Measurements from ENCODE around the gene KIF1A.
"Not testable (repeated sequence)": the region's sequence is repeated elsewhere in the genome, so short reads cannot be mapped to it uniquely, and the experiment has no call there.

The KIF1A gene

DNA sequence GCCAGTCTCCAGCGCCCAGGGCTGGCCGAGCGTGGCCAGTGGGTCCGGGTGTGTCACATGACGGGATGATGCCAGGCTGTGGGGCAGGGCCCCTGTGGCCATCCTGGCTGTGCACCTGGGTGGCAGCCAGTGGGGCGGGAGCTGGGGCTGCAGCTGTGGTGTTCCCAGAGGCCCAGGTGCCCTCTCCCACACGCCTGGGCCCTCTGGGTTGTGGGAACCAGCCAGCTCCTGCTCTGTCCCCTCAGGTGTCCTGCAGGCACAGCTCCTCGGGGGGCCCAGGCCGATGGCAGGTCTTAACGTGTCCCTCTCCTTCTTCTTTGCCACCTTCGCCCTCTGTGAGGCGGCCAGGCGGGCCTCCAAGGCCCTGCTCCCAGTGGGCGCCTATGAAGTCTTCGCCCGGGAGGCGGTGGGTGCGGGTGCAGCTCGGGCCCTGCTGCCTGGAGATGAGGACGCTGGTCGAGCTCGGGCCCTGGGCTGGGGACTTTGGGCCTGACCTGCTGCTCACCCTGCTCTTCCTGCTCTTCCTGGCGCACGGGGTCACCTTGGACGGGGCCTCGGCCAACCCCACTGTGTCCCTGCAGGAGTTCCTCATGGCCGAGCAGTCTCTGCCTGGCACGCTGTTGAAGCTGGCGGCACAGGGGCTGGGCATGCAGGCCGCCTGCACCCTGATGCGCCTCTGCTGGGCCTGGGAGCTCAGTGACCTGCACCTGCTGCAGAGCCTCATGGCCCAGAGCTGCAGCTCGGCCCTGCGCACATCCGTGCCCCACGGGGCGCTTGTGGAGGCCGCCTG is 128.2 kb downstream of the KIF1A start, which contains the start of gene AQP12A:
Gene AQP12A, plus strand, starts transcription at position 236 of the 790 bp plus-strand sequence. Its CDS starts 48 bp downstream, at position 284.
- DNase-seq (ENCODE audit: low read depth, low spot score); H3K27ac ChIP-seq: not testable (repeated sequence)

DNA sequence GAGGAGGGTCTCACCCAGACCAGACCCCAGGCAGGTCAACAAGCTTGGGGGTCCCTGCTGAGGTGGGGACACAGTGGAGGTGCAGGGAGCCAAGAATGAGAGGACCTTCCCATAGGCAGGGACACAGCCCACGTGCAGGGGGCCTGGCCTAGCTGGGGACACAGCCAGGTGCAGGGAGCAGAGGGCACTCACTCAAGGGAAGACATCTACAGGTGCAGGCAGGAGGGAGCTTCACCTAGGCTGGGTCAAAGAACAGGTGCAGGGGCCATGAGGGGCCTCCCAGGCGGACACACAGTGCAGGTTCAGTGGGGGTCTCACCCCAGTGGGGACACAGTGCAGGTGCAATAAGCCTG is 129.0 kb downstream of the KIF1A start:
- H3K27ac ChIP-seq; DNase-seq (ENCODE audit: low read depth, low spot score): not testable (repeated sequence)

DNA sequence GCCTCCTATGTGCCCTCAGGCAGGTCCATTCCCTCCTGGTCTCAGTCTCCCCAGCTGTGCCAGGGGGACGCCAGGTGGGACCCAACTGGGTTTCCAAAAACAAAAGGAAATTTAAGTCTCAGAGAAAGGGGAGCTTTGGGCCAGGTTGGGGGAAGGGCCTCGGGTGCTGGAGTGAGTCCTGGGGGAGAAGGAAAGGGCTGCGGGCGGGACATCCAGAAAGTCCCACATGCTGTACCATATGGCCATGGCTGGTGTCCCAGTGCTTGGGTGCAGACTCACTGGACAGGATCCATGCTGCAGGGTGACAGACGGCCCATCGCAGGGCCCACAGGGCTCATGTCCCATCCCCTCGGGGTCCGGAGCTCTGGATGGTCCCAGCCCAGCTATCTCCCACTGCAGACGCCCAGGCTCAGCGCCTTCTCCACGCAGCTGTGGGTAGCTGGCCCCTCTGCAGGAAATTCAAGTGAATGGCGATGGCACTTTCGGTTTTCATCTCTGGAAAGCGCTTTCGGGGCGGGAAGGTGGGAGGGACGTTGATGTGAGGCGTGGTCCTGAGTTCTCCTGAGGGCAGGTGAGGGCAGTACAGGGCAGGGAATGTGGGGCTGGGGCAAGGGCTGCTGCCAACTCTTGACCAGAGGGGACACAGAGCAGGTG is 129.5 kb downstream of the KIF1A start:
- DNase-seq (ENCODE audit: low read depth, low spot score) = not testable (repeated sequence)

DNA sequence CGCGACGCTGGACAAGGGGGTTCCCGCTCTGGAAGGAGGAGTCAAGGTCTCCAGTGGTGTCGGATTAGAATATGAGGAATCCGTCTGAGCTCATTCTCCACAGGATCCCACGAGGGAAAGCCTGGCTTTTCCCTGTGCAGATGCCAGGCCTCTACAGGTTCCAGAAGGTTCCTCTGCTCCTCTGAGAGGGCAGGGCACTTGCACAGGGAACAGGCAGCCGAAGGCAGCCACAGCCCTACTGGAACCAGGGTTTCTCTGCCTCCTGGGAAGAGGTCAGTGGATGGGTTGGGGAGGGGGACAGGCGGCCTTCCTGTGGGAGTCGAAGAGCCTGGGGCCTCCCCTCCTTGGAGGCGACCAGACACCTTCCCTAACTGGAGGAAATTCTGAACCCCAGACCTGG is 130.0 kb downstream of the KIF1A start:
- H3K27ac ChIP-seq = no peak overlapping the region
- DNase-seq (ENCODE audit: low read depth, low spot score) = no peak

More for the DNA sequence above, 129.5 kb downstream of the KIF1A start:
- H3K27ac ChIP-seq = not testable (repeated sequence)

DNA sequence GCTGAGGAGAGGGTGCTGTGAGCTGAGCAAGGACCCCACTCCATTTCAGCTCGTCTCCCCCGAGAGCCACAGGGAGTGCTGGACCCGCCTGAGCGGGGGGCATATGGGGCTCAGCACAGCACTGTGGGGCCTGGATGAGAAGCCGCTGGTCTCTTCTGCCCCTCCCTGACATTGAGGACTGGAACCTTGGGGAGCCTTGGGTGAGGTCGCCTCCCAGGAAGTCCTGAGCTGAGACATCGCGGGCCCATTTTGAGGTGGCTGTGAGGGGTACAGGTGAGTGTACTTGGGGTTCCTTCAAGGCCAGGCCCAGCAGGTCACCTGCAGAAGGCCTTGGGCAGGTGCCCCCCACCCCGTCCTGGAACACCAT is 131.5 kb downstream of the KIF1A start:
- no peak overlapping the region for H3K27ac ChIP-seq
- no peak for DNase-seq (ENCODE audit: low read depth, low spot score)

DNA sequence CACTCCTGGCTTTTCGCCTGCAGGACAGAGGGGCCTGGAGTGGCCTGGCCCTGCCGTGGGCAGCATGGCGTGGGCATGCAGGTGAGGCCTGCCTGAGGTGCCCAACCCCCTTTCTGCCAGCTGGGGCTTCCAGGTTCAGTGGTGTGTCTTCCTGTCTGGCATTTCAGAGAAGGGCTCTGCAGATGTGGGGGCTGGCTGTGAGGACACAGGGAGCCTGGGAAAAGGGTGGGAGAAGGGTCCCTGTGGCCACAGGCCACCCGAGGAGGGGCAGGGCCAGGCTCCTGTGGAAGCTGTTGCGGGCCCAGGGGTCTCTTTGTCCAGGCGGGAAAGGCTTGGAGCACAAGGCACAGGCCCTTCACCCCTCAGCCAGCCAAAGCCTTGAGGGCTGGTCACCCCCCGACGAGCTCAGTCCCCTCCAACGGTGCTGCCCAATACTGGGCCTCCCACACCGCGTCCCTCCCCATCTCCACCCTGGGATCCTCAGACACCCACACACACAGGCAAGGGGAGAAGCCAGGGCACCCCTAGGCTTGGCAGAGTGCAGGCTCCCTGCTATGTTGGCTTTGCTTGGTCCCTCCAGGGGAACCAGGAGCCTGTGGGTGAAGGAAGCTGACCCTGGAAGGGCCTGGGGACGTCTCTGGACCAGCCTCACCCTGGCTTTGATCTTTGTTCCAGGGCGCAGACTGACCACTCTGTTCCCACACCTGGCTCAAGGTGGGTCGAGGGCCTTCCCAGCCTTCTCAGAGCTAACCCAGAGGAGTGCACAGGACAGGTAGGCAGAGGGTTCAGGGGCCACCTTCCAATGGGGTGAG is 132.1 kb downstream of the KIF1A start:
- no peak overlapping the region for H3K27ac ChIP-seq
- DNase-seq (ENCODE audit: low read depth, low spot score) = no peak

DNA sequence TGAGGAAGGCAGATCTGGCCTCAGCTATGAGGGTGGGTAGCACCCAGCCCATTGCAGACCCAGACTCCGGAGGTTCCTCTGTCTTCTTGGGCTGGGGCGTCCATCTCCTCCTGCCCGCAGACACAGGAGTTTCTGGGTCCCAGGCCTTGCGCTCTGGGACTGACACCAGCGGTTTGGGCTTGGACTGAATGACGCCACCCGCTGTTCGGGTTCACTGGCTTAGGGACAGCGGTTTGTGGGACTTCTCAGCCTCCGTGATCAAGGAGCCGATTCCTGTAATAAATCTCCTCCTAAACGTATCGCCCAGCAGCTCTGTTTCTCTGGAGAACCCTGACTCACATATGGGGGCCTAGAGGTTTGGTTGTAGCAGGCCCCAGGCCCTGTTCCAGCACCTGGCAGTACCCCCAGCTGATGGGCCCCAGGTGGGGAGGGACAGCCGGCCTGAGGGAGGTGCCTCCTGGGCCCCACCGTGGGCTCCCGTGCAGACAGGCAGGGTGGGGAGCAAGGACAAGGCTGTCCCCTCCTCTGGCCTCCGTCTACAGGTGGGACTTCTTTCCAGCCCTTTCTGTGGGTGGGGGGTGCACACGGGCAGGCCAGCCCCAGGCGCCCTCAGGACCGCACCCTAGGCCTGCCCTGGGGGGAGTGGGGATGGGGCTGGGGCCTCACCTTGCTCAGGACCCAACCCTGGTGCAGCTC is 132.8 kb downstream of the KIF1A start:
- H3K27ac ChIP-seq = no peak overlapping the region
- DNase-seq (ENCODE audit: low read depth, low spot score) = no peak

DNA sequence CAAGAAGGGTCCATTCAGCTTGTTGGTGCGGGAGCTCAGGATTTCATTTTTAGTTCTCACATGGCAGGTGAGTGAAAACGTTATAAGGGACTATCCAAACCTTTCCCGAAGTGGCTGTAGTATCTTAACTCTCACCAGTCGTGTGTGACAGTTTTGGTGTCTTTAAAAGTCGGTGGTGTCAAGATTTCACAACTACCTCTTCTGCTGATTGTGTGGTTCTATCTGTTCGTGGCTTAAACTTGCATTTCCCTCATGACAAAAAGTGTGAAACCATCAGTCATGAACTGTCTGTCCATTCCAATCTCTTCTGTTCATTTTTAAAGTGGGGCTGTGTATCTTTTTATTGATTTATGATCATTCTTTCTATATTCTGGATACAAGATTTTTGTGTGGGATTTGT is 133.6 kb downstream of the KIF1A start:
- no peak overlapping the region for H3K27ac ChIP-seq
- no peak for DNase-seq (ENCODE audit: low read depth, low spot score)

DNA sequence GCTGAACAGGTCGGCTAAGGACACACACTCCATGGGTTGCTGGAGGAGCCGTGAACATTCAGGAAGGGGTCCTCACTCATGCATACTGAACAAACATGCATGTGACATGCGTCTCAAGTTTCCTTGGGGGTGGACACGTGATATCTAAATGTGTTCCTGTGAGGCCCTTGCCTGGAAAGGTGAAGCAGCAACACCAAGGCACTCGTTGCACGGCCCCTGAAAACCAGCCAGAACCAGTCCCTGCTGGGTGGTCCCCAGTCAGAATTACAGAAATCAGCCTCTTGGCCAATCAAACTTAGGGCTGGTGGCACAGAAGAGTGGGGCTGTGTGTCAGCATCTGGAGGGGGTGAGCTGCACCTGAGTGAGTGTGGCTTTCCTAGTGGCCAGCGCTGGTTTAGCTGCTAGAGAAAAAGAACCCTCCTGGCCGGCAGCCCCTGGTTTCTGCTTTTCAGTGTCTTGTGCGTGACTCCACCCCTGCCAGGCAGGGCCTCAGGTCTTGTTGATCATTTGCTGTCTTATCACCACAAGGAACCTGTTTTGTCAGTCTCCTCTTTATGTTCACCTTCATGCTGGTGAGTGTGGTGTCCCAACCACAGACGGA is 134.1 kb downstream of the KIF1A start:
- DNase-seq (ENCODE audit: low read depth, low spot score) = no peak
- H3K27ac ChIP-seq = no peak overlapping the region

DNA sequence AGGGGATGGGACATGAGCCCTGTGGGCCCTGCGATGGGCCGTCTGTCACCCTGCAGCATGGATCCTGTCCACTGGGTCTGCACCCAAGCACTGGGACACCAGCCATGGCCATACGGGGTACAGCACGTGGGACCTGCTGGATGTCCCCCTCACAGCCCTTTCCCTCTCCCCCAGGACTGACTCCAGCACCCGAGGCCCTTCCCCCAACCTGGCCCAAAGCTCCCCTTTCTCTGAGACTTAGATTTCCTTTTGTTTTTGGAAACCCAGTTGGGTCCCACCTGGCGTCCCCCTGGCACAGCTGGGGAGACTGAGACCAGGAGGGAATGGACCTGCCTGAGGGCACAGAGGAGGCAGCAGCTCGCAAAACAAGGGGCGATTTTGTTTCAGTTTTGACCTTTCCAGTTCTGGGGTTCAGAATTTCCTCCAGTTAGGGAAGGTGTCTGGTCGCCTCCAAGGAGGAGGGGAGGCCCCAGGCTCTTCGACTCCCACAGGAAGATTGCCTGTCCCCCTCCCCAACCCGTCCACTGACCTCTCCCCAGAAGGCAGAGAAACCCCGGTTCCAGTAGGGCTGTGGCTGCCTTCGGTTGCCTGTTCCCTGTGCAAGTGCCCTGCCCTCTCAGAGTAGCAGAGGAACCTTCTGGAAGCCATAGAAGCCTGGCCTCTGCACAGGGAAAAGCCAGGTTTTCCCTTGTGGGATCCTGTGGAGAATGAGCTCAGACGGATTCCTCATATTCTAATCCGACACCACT is 135.9 kb downstream of the KIF1A start:
- H3K27ac ChIP-seq; DNase-seq (ENCODE audit: low read depth, low spot score): not testable (repeated sequence)

DNA sequence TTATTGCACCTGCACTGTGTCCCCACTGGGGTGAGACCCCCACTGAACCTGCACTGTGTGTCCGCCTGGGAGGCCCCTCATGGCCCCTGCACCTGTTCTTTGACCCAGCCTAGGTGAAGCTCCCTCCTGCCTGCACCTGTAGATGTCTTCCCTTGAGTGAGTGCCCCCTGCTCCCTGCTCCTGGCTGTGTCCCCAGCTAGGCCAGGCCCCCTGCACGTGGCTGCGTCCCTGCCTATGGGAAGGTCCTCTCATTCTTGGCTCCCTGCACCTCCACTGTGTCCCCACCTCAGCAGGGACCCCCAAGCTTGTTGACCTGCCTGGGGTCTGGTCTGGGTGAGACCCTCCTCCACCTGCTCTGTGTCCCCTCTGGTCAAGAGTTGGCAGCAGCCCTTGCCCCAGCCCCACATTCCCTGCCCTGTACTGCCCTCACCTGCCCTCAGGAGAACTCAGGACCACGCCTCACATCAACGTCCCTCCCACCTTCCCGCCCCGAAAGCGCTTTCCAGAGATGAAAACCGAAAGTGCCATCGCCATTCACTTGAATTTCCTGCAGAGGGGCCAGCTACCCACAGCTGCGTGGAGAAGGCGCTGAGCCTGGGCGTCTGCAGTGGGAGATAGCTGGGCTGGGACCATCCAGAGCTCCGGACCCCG is 136.6 kb downstream of the KIF1A start:
- not testable (repeated sequence) for H3K27ac ChIP-seq; DNase-seq (ENCODE audit: low read depth, low spot score)

DNA sequence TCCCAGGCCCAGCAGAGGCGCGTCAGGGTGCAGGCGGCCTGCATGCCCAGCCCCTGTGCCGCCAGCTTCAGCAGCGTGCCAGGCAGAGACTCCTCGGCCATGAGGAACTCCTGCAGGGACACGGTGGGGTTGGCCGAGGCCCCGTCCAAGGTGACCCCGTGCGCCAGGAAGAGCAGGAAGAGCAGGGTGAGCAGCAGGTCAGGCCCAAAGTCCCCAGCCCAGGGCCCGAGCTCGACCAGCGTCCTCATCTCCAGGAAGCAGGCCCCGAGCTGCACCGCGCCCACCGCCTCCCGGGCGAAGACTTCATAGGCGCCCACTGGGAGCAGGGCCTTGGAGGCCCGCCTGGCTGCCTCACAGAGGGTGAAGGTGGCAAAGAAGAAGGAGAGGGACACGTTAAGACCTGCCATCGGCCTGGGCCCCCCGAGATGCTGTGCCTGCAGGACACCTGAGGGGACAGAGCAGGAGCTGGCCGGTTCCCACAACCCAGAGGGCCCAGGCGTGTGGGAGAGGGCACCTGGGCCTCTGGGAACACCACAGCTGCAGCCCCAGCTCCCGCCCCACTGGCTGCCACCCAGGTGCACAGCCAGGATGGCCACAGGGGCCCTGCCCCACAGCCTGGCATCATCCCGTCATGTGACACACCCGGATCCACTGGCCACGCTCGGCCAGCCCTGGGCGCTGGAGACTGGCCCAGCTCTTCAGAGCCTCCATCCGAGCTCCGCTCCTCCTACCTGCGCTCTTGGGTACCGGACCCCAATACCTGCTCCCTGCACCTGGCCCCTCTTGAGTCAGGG is 137.4 kb downstream of the KIF1A start, which contains the start of gene AQP12B:
Gene AQP12B, minus strand, starts transcription at position 455 of the 794 bp plus-strand sequence. Its CDS starts 48 bp downstream, at position 407.
- H3K27ac ChIP-seq; DNase-seq (ENCODE audit: low read depth, low spot score): not testable (repeated sequence)

DNA sequence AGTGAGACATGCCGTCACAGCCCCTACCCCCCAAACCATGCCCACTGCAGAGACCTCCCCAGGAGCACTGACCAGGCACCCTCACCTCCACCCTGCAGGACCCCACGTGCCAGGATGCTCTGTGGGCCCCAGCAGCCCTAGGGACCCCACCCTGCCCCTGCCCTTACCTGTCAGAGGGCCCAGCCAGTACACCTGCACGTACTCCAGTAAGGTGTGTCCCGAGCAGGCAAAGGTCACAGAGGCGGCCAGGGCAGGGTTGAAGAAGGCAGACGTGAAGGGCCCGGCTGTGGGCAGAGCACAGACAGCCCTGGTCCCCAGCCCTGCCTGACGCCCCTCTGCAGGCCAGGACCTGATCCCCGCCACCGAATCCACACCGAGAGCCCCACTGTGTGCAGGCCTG is 139.8 kb downstream of the KIF1A start:
- H3K27ac ChIP-seq; DNase-seq (ENCODE audit: low read depth, low spot score): not testable (repeated sequence)

DNA sequence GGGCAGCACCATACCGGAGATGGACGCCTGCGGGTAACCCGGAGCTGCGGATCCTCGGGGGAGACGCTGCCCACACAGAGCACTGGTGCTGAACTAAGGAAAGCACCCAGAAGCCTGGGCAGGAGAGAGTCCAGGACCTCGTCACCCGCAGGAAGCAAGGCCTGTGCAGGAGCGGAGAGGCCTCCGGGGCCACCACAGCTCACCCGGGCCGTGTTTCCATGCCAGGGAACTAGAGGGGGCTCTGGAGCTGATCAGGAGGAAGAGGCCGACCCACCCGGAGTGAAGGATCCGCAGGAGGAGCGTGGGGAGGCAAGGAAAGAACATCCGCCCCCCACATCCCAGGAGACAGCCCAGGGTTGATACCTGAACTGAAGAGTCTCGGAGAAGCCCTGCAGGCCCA is 141.1 kb downstream of the KIF1A start:
- not testable (repeated sequence) for H3K27ac ChIP-seq; DNase-seq (ENCODE audit: low read depth, low spot score)

DNA sequence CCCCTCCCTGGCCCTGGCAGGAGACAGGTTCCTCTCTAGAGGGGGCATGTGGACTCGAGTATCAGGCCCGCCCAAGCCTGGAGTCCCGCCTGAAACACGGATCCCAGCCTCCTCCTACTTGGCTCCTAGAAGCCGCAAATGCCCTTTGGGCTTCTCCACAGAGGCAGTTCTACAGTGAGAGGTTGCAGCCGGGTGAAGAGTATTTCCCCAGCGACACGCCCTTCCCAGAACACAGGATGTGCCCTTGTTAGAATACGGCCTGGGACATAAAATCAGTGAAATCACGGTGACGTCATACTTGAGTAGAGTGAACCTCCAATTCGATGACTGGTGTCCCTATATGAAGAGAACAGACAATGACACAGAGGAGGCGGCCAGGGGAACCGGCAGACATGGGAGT is 142.0 kb downstream of the KIF1A start:
- H3K27ac ChIP-seq; DNase-seq (ENCODE audit: low read depth, low spot score): not testable (repeated sequence)

DNA sequence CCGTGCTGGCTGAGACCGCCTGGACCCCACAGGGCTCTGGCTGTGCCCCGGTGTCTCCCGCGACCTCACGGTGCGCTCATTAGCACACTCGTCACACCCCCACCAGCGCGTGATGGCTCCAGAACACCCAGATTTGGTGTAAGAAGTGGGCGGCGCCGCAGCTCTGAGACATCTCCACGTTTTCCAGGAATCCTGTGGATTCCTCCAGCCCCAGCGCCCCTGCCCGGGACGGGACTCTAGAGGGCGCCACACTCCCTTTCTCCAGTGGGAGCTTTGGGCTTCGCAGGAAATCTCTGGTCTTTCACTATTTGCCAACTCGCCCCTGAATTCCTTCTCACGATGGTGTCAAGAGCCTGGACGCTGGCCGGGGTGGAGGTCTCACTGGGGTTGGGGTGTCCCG is 144.7 kb downstream of the KIF1A start:
- DNase-seq (ENCODE audit: low read depth, low spot score); H3K27ac ChIP-seq: not testable (repeated sequence)

DNA sequence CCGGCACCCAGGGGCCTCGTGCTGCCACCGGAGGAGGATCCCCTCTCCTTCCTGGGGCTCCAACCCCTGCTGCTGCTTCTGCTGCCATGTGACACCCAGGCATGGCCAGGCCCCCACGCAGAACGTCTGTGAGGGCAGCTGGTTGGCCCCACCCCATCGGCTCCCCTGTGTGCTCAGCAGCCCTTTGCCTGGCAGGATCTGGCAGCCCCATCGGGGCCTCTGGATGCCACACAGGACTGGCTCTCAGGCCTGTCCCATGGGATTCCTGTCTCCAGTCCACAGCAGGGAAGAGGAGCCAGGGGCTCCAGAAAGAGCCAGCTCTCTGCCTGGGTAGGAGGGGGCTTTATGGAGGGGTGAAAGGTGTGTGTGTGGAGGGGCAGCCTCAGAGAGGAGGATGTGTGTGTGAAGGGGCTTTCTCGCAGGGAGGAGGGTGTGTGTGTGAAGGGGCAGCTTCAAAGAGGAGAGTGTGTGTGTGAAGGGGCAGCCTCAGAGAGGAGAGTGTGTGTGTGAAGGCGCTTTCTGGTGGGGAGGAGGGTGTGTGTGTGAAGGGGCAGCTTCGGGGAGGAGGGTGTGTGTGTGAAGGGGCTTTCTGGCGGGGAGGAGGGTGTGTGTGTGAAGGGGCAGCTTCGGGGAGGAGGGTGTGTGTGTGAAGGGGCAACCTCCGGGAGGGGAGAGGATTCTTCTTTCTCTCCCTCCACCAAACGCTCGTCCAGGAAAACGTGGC is 145.4 kb downstream of the KIF1A start:
- not testable (repeated sequence) for H3K27ac ChIP-seq; DNase-seq (ENCODE audit: low read depth, low spot score)
